HFFc6 (cell line): ENCODE data around the gene NANOGP8. TPM values are rescaled to one million over a fixed set of nuclear protein-coding genes. Genes with fewer than 3 reads are reported as not detected.
A peak's percentile ranks its signal among the peaks of the same experiment; 100 is the strongest.

Experiments used
- DNase-seq: peaks from one replicate; pipeline ENCODE4 v3.0.0-alpha.2; 2018
- H3K27ac Mint-ChIP-seq: 2 replicates; pipeline ENCODE4 v1.8.0; 2020; ENCODE audit warnings: mild to moderate bottlenecking, mixed read lengths
- H3K27me3 Mint-ChIP-seq: 2 replicates; pipeline ENCODE4 v1.8.0; 2021; ENCODE audit warnings: mild to moderate bottlenecking, moderate library complexity, mixed read lengths; ENCODE audit not compliant: insufficient read depth
- H3K36me3 Mint-ChIP-seq: 2 replicates; pipeline ENCODE4 v1.8.0; 2021; ENCODE audit warnings: low read depth, mixed read lengths
- H3K4me1 Mint-ChIP-seq: 2 replicates; pipeline ENCODE4 v1.8.0; 2020; ENCODE audit warnings: low read depth, mixed read lengths
- H3K4me3 Mint-ChIP-seq: 2 replicates; pipeline ENCODE4 v1.8.0; 2020; ENCODE audit warnings: mild to moderate bottlenecking, moderate library complexity, mixed read lengths
- H3K9me3 Mint-ChIP-seq: 2 replicates; pipeline ENCODE4 v1.8.0; 2020; ENCODE audit warnings: mild to moderate bottlenecking, mixed read lengths
- total RNA-seq, 6 experiments: library from RNA; stranded (reverse); fragmentation: NEBNext Ultra II Directional; extraction: Animal tissue kit (Norgen Biotek cat#: 25700); gene quantifications; 2 replicates in 1 of 6; 3 replicates in 5 of 6; pipeline ENCODE4 v1.2.3, GENCODE V29; 2021
- TF ChIP-seq, protein P1 (sequence below): fragments of 200-600 bp; sonication (generic); IDR thresholded peaks from 2 replicates; pipeline ENCODE4 v1.5.0; 2021; ENCODE audit warnings: antibody characterized with exemption, mild to moderate bottlenecking

NANOGP8 gene
- total RNA-seq, 6 experiments from 2014 or later: not detected

DNA sequence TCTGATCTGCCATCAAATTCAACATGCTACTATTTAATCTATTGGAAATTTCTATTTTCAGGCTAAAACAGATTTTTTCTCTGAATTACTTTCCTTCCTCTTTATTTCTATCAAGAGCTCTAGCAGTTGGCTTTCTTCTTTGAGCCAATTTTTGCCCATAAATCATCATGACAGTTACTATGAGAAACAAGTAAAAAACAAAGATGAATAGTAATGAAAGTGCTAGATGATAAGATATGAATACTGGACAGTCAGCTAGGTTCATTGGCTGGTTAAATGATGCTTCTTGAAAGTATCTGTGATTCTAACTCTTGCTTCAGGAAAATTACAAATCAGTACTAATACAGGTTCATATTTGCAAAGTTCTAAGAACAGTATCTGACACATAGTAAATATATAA lies 38.6 kb upstream of the NANOGP8 start:
- Mint-ChIP-seq H3K4me3 (no peak overlapping the region), H3K27me3 (peaks cover 2% of the 10 kb centered on the region), H3K9me3 (no peaks in the 10 kb centered on the region), H3K36me3 (0 out of 2 replicates have a peak, but pooled peaks cover 7% of the 10 kb centered on the region), H3K4me1 (no peaks in the 10 kb centered on the region), H3K27ac (no peak overlapping the region)
- peak; percentile 3 for DNase-seq
- TF ChIP-seq, protein P1, sequence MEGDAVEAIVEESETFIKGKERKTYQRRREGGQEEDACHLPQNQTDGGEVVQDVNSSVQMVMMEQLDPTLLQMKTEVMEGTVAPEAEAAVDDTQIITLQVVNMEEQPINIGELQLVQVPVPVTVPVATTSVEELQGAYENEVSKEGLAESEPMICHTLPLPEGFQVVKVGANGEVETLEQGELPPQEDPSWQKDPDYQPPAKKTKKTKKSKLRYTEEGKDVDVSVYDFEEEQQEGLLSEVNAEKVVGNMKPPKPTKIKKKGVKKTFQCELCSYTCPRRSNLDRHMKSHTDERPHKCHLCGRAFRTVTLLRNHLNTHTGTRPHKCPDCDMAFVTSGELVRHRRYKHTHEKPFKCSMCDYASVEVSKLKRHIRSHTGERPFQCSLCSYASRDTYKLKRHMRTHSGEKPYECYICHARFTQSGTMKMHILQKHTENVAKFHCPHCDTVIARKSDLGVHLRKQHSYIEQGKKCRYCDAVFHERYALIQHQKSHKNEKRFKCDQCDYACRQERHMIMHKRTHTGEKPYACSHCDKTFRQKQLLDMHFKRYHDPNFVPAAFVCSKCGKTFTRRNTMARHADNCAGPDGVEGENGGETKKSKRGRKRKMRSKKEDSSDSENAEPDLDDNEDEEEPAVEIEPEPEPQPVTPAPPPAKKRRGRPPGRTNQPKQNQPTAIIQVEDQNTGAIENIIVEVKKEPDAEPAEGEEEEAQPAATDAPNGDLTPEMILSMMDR: no peak

DNA sequence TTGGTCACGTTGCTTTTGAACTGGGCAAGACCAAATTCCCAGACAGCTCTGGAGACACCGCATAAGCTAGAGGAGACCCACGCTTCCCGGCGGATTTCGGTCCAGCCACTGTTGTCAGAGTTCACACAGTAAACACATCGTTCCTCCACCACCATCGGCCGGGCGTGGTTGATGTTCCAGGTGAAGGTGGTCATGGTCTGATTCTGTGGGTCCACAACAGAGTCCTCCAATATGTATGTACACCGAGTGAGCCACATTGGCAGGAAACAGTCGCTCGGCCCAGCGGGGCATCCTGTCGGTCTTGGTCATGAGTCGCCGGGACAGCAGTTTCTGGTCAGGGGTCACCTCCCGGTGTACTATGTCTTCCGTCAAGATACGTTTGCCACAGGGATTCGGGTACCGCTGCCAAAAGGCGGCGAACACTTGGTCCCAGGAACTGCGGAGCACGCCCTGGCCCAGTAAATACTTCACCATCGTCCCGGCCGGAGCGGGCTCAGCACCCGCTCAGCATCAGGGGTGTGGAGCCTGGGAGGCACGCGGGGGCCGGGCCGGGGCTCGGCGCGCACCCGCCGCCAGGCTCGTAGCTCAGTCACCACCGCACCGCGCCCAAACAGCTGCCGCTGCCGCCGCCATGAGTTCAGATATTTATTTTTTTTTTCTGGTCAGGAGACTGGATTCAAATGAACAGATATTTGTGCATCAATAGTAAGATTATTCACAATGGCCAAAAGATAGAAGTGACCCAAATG lies 36.7 kb upstream of the NANOGP8 start:
- Mint-ChIP-seq H3K27me3 (no peaks in the 10 kb centered on the region; the same call in 1 of the 2 replicates), H3K36me3 (0 out of 2 replicates have a peak, but pooled peaks cover 7% of the 10 kb centered on the region), H3K9me3 (no peaks in the 10 kb centered on the region), H3K4me1 (no peaks in the 10 kb centered on the region), H3K27ac (no peak overlapping the region), H3K4me3 (no peak overlapping the region)
- DNase-seq: no peak
- TF ChIP-seq, protein P1: no peak

DNA sequence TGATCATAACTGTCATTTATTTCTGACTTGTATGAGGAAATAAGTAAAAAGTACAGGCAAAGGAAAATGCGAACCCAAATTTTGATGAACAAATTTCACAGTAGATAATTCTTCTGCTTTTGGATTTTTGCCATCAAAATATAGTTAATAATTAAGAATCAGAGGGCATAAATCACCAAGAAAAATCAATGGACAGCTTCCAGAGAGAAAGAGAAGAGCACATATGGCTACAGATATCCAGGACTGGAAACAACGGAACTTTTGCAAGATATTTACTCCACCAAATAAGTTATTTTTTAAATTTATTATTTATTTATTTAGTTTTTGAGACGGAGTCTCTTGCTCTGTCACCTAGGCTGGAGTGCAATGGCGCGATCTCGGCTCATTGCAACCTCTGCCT lies 35.1 kb upstream of the NANOGP8 start:
- no peaks in the 10 kb centered on the region for H3K36me3 Mint-ChIP-seq

DNA sequence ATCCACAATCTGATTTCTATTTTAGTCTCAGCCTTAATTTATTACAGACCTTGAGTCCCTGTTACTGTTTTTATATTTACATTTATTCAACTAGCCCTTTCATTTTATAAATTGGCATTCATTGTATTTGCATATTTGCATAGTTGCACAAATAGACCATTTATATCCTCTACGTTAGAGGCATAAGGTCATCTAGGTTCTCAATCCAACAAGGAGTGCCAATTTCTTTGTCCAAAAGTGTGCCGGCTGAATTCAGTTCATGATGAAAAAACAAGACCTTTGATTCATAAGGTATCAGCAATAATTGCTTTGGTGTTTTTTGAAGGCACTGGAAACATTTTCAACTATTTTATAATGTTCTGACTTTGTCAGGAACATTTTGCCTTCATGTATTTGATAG lies 33.9 kb upstream of the NANOGP8 start:
- Mint-ChIP-seq H3K9me3 (no peaks in the 10 kb centered on the region), H3K27ac (no peak overlapping the region), H3K36me3 (no peaks in the 10 kb centered on the region), H3K4me1 (no peaks in the 10 kb centered on the region), H3K27me3 (no peaks in the 10 kb centered on the region; the same call in 1 of the 2 replicates), H3K4me3 (no peak overlapping the region)
- DNase-seq: no peak
- TF ChIP-seq, protein P1: no peak

More for the DNA sequence above, 35.1 kb upstream of the NANOGP8 start:
- Mint-ChIP-seq H3K4me3 (no peak overlapping the region), H3K9me3 (no peaks in the 10 kb centered on the region), H3K4me1 (no peaks in the 10 kb centered on the region), H3K27ac (no peak overlapping the region), H3K27me3 (no peaks in the 10 kb centered on the region; the same call in 1 of the 2 replicates)
- TF ChIP-seq, protein P1: no peak
- no peak for DNase-seq

DNA sequence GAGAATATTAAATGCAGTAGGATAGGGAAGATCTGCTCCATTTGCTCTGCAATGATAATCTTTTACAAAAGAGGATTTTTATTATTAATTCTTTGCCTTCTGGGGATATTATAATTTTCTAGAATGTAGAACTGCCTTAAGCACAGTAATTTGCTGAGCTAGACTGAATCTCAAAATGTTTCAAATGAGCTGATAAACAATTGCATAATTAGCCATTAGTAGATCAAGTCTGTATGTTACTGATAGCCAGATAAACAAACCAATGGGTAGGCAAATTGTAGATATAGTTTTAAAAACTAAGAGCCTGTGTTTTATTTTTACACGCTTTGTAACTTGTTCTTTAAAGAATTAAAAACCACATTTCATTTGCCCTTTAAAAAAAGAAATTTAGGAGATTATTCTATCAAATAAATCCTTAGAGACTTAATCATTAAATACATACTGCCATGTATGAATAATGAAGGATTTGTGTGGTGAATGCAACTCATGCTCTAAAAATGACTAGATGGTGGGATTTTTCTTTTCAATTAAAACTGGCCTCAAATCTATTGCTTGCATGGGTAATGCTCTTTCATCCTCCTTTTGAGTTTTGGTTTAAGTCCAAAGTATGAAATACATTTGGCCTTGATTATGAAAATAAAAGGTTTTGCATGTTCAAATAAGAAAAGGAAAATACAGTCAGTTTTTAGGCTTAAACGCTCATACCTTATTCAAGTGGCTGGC lies 32.6 kb upstream of the NANOGP8 start:
- TF ChIP-seq, protein P1: no peak
- Mint-ChIP-seq H3K27me3 (peaks cover 1% of the 10 kb centered on the region), H3K9me3 (no peaks in the 10 kb centered on the region), H3K4me1 (no peaks in the 10 kb centered on the region), H3K4me3 (no peak overlapping the region), H3K36me3 (no peaks in the 10 kb centered on the region), H3K27ac (no peak overlapping the region)
- no peak for DNase-seq
